HG03520 (cell line): ENCODE measurements around the gene CREB3.

ENCODE experiments used
- ATAC-seq: cut with Tn5 transposase; IDR thresholded peaks from one replicate; pipeline ENCODE4 v1.9.1; 2021; ENCODE audit warnings: mild to moderate bottlenecking, moderate library complexity; ENCODE audit not compliant: unreplicated experiment

The CREB3 gene

GRCh38 chr9:35700942-35701341 lies 31.5 kb upstream of the CREB3 start:
- ATAC-seq = no peak

GRCh38 chr9:35702696-35703095 lies 29.8 kb upstream of the CREB3 start:
- no peak for ATAC-seq

GRCh38 chr9:35703906-35704672 lies 28.4 kb upstream of the CREB3 start:
- ATAC-seq = no peak

GRCh38 chr9:35705372-35705771 lies 27.1 kb upstream of the CREB3 start:
- no peak for ATAC-seq

GRCh38 chr9:35705836-35706430 lies 26.5 kb upstream of the CREB3 start:
- ATAC-seq = no peak

- ATAC-seq = no peak
Measured at GRCh38 chr9:35706951-35707350, 25.5 kb upstream of the CREB3 start.

GRCh38 chr9:35708146-35708545 lies 24.3 kb upstream of the CREB3 start:
- no peak for ATAC-seq

GRCh38 chr9:35710818-35711500 lies 21.5 kb upstream of the CREB3 start:
- ATAC-seq = no peak

GRCh38 chr9:35711501-35712428 lies 20.7 kb upstream of the CREB3 start:
- ATAC-seq = no peak

- ATAC-seq = no peak
Measured at GRCh38 chr9:35712762-35713400, 19.6 kb upstream of the CREB3 start.

- no peak for ATAC-seq
Measured at GRCh38 chr9:35713578-35713977, 18.9 kb upstream of the CREB3 start.

GRCh38 chr9:35714123-35714522 lies 18.3 kb upstream of the CREB3 start:
- ATAC-seq = no peak

- ATAC-seq = no peak
Measured at GRCh38 chr9:35714579-35715252, 17.8 kb upstream of the CREB3 start.

GRCh38 chr9:35716230-35716629 lies 16.2 kb upstream of the CREB3 start:
- ATAC-seq = no peak

GRCh38 chr9:35717132-35717870 lies 15.2 kb upstream of the CREB3 start:
- no peak for ATAC-seq

GRCh38 chr9:35718721-35719511 lies 13.6 kb upstream of the CREB3 start:
- ATAC-seq = no peak

- ATAC-seq = no peak
Measured at GRCh38 chr9:35719546-35719945, 12.9 kb upstream of the CREB3 start.

GRCh38 chr9:35723426-35723825 lies 9.0 kb upstream of the CREB3 start:
- ATAC-seq = no peak

- ATAC-seq = no peak
Measured at GRCh38 chr9:35723908-35724307, 8.6 kb upstream of the CREB3 start.
